Raji (cell line): ENCODE data around the gene AOPEP.

ENCODE experiments used
- POLR2A ChIP-seq: IDR thresholded peaks from 2 replicates; pipeline ENCODE4 v1.6.1; 2011; ENCODE audit warnings: low read depth, low read length, control low read depth; ENCODE audit not compliant: insufficient read depth

AOPEP gene

DNA sequence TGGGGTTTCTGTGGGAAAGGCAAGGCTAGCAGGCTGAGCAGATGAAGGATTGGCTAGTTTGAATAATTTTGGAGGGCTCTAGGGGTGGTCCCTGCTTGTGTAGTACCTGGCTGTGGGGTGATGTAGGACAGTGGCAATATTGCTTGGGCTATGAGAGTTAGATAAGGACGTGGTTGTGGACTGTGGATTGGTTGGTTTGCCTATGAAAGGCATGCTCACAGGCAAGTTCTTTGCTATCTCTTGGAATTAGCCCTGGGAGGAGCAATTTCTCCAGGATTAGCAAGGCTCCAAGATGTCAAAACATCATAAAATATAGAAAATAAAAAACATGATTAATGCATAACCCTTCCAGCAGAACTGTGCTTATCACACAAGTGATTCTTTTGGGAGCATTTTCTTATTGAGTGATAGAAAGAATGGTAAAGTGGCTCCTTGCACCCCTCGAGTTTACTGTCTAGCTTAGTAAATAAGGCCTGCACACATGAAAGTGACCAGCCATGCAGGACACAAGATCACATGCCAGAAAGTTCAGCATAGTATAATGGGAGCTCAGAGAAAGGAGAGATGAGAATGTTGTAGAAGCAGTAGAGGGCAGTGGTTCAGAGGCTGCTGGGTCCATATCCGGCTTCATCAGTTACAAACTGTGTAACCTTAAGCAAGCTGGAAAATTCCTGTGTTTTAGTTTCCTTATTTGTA lies 13.8 kb downstream of the AOPEP start:
- TF ChIP-seq POLR2A, result no peak

DNA sequence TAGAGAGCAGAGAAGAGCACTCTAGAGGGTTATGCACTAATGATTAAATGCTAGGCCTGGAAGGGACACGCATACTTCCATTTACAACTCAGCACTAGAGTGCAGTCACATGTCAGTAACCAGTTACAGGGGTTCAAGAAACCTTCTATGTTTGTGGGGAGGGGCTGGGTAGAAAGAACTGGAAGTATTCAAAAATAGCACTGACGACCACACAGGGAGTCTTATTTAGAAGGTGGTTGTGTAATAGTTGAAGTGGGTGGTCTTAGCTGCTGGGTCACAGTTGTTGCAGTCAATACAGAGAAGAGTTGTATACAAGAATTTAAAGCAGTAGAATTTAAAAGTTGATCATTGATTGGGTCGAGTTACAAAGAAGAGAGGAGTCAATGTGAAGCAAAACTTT lies 15.4 kb downstream of the AOPEP start:
- no peak for TF ChIP-seq POLR2A

GRCh38 chr9:94743035-94743954 lies 16.8 kb downstream of the AOPEP start:
- no peak for TF ChIP-seq POLR2A

GRCh38 chr9:94745806-94746540 lies 19.5 kb downstream of the AOPEP start:
- TF ChIP-seq POLR2A, result no peak

DNA sequence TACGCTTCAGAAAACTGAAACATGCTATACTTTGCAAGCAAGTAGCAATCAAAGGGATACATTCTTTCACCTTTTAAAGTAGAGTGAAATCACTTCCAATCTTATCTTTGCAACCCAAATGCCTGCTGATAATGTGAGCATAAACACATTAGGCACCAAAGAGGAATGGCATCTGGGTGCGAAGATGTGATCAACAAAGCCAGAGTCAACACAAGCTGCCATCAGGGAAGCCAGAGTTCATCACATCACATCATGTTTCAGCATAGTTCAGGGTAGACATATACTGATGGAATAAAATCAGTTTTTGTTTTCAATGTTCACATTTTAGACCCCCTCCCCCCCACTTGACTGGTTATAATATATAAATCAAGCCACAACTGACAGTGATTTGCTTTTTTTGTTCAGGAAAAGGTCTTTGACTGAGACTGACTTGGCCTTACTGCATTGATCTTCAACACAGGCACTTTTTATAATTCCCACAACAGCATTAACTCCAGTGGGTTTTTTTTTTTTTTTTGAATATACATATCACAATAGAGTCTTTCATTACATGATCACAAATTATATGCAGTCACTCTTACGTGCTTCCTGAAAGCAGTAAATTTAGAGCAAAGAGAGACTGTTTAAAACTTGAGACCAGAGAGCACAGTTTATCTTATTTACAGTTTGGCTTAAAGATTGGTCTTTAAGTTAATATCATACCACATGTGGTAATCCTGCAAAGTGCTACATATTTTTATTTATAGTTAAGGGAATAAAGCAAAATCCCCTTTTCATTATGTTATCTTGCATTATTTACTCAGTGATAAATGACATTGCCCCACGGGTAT lies 20.3 kb downstream of the AOPEP start:
- no peak for TF ChIP-seq POLR2A

DNA sequence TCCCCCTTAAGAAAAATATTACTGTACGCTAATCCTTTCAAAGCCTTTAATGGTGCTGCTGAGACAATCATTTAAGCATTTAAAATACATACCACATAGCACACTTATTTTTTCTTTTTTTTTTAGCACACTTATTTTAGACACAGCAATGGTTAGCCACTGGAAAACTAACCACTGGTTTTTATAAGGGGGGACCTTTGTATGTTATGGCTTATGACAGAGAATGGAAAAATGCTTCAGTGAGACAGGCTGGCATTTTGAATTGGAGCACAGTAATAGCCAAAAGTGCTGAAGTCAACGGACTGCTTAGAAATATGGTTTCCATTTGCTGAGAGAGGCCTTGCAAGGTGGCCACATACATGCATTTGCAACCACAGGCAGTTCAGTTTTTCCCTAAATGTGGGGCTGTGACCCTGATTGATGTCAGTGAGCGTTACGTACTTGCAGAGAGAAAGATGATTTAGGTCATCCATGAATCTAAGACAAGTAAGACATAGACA lies 28.5 kb downstream of the AOPEP start:
- no peak for TF ChIP-seq POLR2A

DNA sequence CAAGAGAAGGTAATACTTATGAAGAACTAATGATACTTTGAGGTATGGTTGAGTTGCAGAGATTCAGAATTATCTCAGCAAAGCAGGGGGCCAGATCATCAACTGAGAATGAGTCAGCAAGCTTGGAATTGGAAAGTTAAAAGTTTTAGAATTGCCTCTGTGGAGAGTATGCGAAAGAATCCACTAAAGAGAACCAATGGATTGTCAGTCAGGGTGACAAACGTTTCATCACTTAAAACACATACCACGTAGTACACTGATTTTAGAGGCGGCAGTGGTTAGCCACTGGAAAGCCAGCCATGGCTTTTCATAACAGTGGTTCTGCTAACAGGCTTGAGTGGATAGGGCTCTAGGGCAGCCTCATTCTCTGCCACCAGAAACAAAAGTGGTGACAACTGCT lies 30.7 kb downstream of the AOPEP start:
- TF ChIP-seq POLR2A, result no peak

DNA sequence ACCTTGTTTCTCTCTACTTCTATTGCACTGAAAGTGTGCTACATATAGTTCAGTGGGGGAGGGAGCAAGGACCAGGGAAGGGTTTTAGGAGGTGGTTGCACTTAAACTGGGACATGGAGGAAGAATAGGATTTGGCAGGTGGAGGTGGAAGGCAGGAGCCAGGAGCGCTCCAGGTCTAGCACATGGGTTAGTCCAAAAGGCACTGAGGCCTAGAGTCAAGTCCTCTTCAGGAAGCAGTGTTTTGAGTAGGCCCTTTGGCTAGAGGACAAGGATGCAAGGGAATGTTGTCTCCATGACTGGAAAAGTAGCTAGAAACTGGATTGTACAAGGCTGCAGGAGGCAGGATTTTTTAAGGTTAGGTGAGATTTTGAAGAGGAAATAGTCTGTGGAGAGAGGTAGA lies 31.5 kb downstream of the AOPEP start:
- no peak for TF ChIP-seq POLR2A

GRCh38 chr9:94758880-94759279 lies 32.4 kb downstream of the AOPEP start:
- TF ChIP-seq POLR2A, result no peak

- TF ChIP-seq POLR2A, result no peak
These were observed 33.5 kb downstream of the AOPEP start for GRCh38 chr9:94760010-94760409.

GRCh38 chr9:94760660-94761059 lies 34.2 kb downstream of the AOPEP start:
- TF ChIP-seq POLR2A, result no peak

- TF ChIP-seq POLR2A, result no peak
These were observed 35.0 kb downstream of the AOPEP start for GRCh38 chr9:94761481-94761880.

- TF ChIP-seq POLR2A, result no peak
These were observed 41.0 kb downstream of the AOPEP start for GRCh38 chr9:94767331-94768072.

DNA sequence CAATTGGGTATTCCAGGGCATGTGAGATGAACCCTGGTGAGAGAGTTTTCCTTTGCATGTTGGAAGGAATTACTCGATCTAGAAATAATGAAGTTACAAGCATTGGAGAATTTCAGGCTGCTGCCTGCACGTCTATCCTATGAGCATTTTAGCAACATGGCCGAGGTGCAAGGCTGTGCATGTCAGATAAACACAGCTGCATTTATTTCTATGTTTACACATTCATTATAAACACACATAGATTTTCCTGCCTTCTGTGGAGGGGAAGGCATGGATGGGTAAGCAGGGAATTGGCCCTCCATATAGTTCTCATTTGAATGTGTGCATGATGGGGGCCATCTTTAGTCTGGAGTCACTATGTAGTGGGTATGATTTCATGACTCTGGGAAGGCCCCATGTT lies 42.3 kb downstream of the AOPEP start:
- TF ChIP-seq POLR2A, result no peak
